ENCODE results near the gene HIGD1A.
A peak's percentile ranks its signal among the peaks of the same experiment; 100 is the strongest.

The HIGD1A gene

DNA sequence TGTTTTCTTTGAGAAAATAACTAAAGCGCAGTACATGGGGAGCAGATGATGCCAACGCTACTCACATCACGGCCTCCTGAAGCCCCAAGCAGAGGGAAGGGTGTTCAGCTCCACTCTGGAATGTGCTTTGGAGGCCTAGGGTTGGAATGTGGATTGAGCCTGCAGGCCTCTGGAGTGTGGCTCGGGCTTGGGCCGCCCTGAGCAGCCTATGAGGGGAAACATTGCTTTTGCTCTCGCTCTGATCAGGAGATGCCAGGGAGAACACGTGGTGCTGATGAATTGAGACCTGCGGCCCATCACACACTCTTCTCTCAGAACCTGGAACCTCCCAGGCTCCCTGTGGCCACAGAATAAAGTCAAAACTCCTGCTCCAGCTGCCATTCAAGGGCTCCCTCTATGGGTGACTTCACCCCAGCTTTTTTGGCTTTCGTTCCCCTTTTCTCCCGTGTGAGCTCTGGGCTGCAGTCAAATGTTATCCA, 54.5 kb downstream of the HIGD1A start:
- no peaks in the 10 kb centered on the region for H3K9me2 ChIP-seq (replicated peaks; ENCODE audit: insufficient read depth, low read length)
- DNase-seq: no peak
- H3F3A ChIP-seq (ENCODE audit: insufficient read depth, low read length): no peaks in the 10 kb centered on the region
- H3K79me2 ChIP-seq (ENCODE audit: low read length): no peaks in the 10 kb centered on the region
- no peak overlapping the region for H3K27ac ChIP-seq (ENCODE audit: low read length)
- no peaks in the 10 kb centered on the region for H3K36me3 ChIP-seq (replicated peaks; ENCODE audit: insufficient read depth, low read length)
- no peaks in the 10 kb centered on the region for H3K4me1 ChIP-seq (ENCODE audit: low read length)
- H4K20me1 ChIP-seq (ENCODE audit: insufficient read depth, low read length): no peaks in the 10 kb centered on the region
- H3K4me2 ChIP-seq (ENCODE audit: low read depth, low read length): no peak overlapping the region
- H2AFZ ChIP-seq (ENCODE audit: low read length): no peak overlapping the region
- H3K9ac ChIP-seq (ENCODE audit: low read length): no peak overlapping the region
- no peaks in the 10 kb centered on the region for H3K27me3 ChIP-seq (replicated peaks; ENCODE audit: insufficient read depth, low read length)
- H3K4me3 ChIP-seq (ENCODE audit: low read length): no peak overlapping the region
- TF ChIP-seq, protein P1, sequence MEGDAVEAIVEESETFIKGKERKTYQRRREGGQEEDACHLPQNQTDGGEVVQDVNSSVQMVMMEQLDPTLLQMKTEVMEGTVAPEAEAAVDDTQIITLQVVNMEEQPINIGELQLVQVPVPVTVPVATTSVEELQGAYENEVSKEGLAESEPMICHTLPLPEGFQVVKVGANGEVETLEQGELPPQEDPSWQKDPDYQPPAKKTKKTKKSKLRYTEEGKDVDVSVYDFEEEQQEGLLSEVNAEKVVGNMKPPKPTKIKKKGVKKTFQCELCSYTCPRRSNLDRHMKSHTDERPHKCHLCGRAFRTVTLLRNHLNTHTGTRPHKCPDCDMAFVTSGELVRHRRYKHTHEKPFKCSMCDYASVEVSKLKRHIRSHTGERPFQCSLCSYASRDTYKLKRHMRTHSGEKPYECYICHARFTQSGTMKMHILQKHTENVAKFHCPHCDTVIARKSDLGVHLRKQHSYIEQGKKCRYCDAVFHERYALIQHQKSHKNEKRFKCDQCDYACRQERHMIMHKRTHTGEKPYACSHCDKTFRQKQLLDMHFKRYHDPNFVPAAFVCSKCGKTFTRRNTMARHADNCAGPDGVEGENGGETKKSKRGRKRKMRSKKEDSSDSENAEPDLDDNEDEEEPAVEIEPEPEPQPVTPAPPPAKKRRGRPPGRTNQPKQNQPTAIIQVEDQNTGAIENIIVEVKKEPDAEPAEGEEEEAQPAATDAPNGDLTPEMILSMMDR (IDR thresholded peaks at IDR 0.05; ENCODE audit: low read length): peak; percentile 52
- TF ChIP-seq EZH2 (optimal IDR thresholded peaks at IDR 0.05; ENCODE audit: low read depth, low read length) (no peak), EZH2phosphoT487 (IDR thresholded peaks at IDR 0.05; ENCODE audit: low read length) (no peak)
- H3K9me3 ChIP-seq (replicated peaks; ENCODE audit: insufficient read depth, low read length): no peaks in the 10 kb centered on the region

DNA sequence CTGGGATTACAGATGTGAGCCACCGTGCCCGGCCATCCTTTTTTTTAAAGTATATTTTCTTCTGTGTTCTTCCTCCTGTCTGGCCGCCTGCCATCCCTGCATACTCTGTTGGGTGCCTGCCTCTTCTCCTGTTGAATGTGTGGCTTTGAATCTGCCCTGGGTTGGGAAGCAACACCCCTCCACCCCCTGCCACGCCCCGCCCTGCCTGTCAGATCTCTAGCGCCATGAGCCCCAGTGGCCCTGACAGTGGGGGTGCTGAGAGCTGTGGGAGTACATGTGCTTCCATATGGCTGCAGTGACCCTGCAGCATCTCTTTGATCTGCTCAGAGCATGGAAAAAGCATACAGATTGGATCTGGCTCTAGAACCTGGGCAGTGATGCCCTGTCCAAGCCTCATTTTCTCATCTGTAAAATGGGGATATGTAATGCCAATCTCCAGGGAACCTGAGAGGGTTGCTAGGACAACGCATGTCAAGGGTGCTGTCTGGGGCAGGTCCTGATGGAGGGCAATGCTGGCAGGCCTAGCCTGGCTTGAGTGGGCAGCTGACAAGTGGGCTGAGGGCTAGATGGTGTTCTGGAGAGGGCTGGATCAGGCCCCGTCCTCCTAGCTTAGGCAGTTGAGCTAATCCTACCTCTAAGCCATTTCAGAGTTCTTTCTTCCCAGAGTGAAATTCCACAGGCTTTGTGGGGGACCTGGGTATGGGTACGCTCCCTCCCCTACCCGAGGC, 55.1 kb downstream of the HIGD1A start:
- Histone ChIP-seq H3K9me2 (replicated peaks; ENCODE audit: insufficient read depth, low read length) (no peaks in the 10 kb centered on the region), H3K9ac (ENCODE audit: low read length) (no peak overlapping the region), H4K20me1 (ENCODE audit: insufficient read depth, low read length) (no peaks in the 10 kb centered on the region), H3K36me3 (replicated peaks; ENCODE audit: insufficient read depth, low read length) (no peaks in the 10 kb centered on the region), H2AFZ (ENCODE audit: low read length) (no peak overlapping the region), H3K4me2 (ENCODE audit: low read depth, low read length) (no peak overlapping the region), H3K27me3 (replicated peaks; ENCODE audit: insufficient read depth, low read length) (no peaks in the 10 kb centered on the region), H3F3A (ENCODE audit: insufficient read depth, low read length) (no peaks in the 10 kb centered on the region), H3K9me3 (replicated peaks; ENCODE audit: insufficient read depth, low read length) (no peaks in the 10 kb centered on the region), H3K27ac (ENCODE audit: low read length) (no peak overlapping the region), H3K4me3 (ENCODE audit: low read length) (no peak overlapping the region), H3K79me2 (ENCODE audit: low read length) (no peaks in the 10 kb centered on the region), H3K4me1 (ENCODE audit: low read length) (no peaks in the 10 kb centered on the region)
- TF ChIP-seq EZH2 (optimal IDR thresholded peaks at IDR 0.05; ENCODE audit: low read depth, low read length): no peak
- TF ChIP-seq EZH2phosphoT487 (IDR thresholded peaks at IDR 0.05; ENCODE audit: low read length): no peak
- TF ChIP-seq, protein P1 (IDR thresholded peaks at IDR 0.05; ENCODE audit: low read length): no peak
- DNase-seq: no peak

DNA sequence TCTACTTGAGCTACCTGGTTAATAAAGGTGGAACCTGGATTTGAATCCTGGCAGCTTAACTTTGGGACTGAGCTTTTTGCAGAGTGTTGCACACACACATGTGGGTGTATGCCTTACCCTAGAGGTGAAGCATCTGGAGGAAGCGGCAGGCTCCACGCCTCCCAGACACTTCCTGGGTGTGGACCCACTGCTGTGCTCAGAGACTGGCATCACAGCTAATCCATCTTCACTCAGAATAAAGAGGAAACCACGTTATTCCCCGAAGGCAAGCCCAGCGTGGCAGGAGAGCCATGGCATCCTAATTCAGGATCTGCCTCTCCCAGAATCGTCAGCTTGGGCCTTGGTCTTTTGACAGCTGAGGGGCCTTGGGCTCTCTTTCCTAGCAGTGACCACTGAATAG, 56.7 kb downstream of the HIGD1A start:
- TF ChIP-seq EZH2phosphoT487 (IDR thresholded peaks at IDR 0.05; ENCODE audit: low read length) (no peak), EZH2 (optimal IDR thresholded peaks at IDR 0.05; ENCODE audit: low read depth, low read length) (no peak)
- TF ChIP-seq, protein P1 (IDR thresholded peaks at IDR 0.05; ENCODE audit: low read length): no peak
- H3K9me2 ChIP-seq (replicated peaks; ENCODE audit: insufficient read depth, low read length): no peaks in the 10 kb centered on the region
- no peaks in the 10 kb centered on the region for H3F3A ChIP-seq (ENCODE audit: insufficient read depth, low read length)
- H3K4me3 ChIP-seq (ENCODE audit: low read length): no peak overlapping the region
- H3K9ac ChIP-seq (ENCODE audit: low read length): no peak overlapping the region
- H3K36me3 ChIP-seq (replicated peaks; ENCODE audit: insufficient read depth, low read length): no peaks in the 10 kb centered on the region
- H3K27ac ChIP-seq (ENCODE audit: low read length): no peak overlapping the region
- H3K9me3 ChIP-seq (replicated peaks; ENCODE audit: insufficient read depth, low read length): no peaks in the 10 kb centered on the region
- no peak overlapping the region for H3K4me2 ChIP-seq (ENCODE audit: low read depth, low read length)
- no peaks in the 10 kb centered on the region for H3K4me1 ChIP-seq (ENCODE audit: low read length)
- no peak for DNase-seq
- no peaks in the 10 kb centered on the region for H4K20me1 ChIP-seq (ENCODE audit: insufficient read depth, low read length)
- H3K27me3 ChIP-seq (replicated peaks; ENCODE audit: insufficient read depth, low read length): no peaks in the 10 kb centered on the region
- no peaks in the 10 kb centered on the region for H3K79me2 ChIP-seq (ENCODE audit: low read length)
- H2AFZ ChIP-seq (ENCODE audit: low read length): no peak overlapping the region

Measured in MM.1S (cell line).